Ramos (cell line): ENCODE measurements around the gene KIT.

Experiments
- in situ Hi-C: fragments of 300-500 bp; cut with MboI; formaldehyde crosslinking; loops from one replicate; pipeline ENCODE4 v1.14.3; 2022; ENCODE audit warnings: low sequenced_read_pairs; ENCODE audit not compliant: unreplicated experiment

Gene KIT

GRCh38 chr4:54659749-54660535 is 2.2 kb downstream of the KIT start:
- in situ Hi-C loops, result no loop called here

DNA sequence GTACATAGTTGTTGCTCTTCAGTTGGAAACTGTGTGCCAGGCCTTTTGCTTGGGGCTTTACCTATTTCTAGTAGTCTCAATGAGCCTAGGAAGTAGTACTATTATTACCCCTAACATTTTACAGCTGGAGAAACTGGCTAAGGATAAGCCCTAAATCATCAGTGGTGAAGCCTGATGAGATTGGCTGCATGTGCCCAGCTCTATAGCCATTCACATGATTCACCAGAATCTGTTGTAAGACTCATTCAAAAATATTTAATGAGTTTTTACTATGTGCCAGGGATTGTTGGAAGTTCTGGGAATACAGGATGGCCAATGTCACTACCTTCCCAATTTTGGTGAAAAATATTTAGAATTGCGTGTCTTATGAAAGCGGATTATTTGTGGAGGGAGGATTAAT is 2.8 kb downstream of the KIT start:
- in situ Hi-C loops, result no loop called here

- in situ Hi-C loops, result no loop called here
These were observed 3.4 kb downstream of the KIT start for GRCh38 chr4:54661169-54661568.

GRCh38 chr4:54661686-54662085 is 3.9 kb downstream of the KIT start:
- in situ Hi-C loops, result no loop called here

DNA sequence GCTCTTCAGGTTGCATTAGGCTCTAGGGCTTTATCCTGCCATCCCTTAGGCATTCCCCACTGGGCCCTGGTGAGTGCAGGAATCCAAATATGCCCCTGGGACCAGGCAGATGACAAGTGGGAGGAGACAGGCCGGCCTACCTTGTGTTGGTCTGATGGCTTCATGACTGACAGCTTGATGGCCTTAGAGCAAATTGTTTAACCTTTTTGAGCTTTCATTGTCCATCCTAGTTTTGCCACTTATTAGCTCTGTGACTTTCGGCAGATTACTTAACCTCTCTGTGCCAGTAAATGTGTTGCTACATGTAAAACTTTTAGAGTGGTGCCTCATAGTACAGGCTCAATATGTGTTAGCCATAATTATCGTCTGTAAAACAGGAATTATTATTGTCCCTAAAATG is 4.4 kb downstream of the KIT start:
- in situ Hi-C loops, result no loop called here

DNA sequence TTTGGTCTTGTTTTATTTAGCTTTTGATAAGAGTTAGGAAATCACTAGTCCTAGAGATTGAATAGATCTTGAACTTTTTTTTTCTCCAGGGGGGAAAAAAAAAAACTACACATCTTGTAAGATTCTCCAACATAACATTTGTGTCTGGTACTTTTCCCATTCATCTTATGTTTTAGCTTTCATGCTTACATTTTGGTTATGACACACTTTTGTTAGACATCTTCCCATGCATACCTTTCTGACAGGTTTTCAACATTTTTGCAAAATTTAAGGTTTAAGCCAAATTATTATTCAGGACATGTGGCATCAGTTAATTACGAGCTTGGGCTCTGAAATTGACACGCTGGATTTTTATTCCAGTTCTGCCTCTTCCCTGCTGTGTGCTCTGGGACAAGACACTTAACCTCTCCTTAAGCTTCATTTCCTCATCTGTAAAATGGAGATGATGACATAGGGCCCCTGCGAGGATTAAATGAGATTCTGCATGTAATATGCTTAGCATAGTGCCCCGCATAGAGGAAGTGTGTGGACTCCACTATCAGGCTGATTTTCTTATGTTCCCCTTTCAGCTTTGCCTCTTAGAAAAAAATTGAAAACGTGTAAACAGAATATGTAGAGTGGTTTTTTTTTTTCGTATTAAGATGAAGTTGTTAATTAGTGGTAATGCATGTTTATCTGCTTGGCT is 5.3 kb downstream of the KIT start:
- in situ Hi-C loops, result no loop called here

DNA sequence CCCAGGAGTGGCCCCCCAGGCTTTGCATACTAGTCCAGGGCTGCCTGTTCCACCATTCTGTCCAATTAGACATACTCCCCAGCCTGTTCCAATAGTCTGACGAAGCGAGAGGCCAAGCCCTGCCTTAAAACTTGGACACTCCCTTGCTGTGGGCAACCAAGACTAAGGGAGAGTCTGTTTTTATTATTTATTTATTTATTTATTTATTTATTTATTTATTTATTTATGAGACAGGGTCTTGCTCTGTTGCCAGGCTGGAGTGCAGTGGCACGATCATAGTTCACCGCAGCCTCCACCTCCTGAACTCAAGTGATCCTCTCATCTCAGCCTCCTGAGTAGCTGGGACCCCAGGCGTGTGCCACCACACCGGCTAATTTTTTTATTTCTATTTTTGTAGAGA is 6.6 kb downstream of the KIT start:
- in situ Hi-C loops, result no loop called here

DNA sequence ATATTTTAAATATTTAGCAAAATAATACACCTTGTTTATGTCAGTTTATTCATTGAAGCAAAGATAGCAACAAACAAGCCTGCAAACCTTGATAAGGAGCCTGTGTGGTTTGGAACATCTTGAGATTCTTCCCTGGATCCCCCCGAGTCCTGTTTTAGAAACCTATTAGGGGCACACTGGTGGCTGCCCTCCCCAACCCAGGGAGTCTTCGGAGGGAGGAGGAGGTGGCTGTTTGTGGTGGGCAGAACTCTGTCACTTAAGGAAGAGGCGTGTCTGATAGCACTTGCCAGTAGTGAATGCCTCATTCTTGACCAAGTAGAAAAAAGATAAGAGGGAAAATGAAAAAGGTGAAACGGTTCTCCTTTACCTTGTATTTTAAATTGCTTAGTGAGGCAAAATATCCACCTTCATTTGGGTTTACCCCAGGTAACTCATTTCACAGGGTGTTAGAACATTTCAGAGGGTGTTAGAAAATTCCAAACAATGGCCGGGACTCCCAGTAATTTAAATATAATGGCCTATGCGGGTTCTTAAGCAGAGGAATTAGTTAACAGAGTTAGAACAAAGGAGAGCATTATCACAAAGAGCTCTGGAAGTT is 10.4 kb downstream of the KIT start:
- in situ Hi-C loops, result no loop called here

GRCh38 chr4:54669831-54670230 is 12.1 kb downstream of the KIT start:
- in situ Hi-C loops, result no loop called here

GRCh38 chr4:54675721-54676461 is 18.1 kb downstream of the KIT start:
- in situ Hi-C loops, result loop anchor here (25.0 kb wide), 1 partner anchor 636 kb away; no protein-coding TSS in a partner anchor

GRCh38 chr4:54676658-54677057 is 18.9 kb downstream of the KIT start:
- in situ Hi-C loops, result loop anchor here (25.0 kb wide), 1 partner anchor 636 kb away; no protein-coding TSS in a partner anchor

- in situ Hi-C loops, result loop anchor here (25.0 kb wide), 1 partner anchor 635 kb away; no protein-coding TSS in a partner anchor
These were observed 19.7 kb downstream of the KIT start for GRCh38 chr4:54677416-54677815.

DNA sequence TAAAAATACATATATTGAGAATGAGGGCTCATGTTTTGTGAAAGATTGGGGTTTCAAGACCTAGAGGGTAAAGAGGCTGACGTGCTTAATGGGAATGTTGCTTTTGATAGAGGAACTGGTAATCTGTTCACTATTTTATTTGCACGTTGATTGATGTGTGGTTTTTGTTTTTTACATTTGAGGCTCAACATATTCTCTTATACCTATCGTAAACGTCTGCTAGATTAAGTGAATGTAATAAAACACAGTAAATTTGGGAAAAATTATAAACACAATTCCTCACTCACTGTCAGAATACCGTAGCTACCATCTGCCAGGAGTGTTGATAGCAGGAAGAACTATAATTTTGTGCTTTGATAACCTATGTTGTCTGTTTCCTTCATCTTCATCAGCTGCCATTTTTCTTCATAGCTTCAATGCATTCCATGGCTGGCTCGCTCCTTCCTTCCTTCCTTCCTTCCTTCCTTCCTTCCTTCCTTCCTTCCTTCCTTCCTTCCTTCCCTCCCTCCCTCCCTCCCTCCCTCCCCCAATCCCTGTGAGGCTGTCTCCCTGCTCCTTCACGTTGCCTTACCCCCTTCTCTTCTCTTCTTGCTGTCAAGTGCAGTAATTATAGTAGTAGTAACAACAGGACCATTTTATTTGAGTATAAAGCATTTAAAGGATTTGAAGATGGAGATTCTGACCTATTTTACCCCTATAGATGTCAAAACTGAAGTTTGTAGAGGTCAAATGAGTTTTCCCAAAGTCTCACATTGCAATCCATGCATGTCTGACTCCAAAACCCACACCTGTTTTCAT is 20.3 kb downstream of the KIT start:
- in situ Hi-C loops, result loop anchor here (25.0 kb wide), 1 partner anchor 634 kb away; no protein-coding TSS in a partner anchor

DNA sequence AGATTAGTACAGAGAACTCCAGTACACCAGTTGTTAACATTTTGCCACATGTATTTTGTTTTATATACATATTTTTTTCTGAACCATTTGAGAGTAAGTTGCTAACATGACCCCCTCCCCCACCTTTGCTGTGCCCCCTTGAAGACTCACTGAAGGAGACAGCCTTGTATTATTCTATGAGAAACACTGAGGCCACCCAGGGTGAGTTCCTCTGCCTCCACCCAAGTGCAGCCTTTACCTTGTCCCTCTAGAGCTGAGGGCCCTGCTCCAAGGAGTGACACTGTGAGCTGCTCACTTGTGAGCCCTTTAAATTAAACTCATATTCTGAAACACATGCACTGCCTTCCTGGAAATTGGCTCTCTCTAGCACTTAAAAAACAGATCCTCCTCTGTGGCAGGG is 21.1 kb downstream of the KIT start:
- in situ Hi-C loops, result loop anchor here (25.0 kb wide), 1 partner anchor 633 kb away; no protein-coding TSS in a partner anchor

DNA sequence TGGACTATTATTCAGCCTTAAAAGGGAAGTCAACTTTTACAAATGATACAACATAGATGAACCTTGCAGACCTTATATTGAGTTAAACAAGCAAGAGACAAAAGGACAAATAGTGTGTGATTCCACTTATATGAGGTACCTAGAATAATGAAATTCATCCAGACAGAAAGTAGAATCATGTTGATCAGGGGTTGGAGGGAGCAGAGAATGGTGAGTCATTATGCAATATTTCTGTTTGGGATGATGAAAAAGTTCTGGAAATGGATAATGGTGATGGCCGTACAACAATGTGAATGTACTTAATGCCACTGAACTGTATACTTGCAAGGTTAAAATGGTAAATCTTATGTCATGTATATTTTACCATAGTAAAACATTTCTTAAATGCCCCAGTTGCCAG is 22.1 kb downstream of the KIT start:
- in situ Hi-C loops, result loop anchor here (25.0 kb wide), 1 partner anchor 632 kb away; no protein-coding TSS in a partner anchor

GRCh38 chr4:54683616-54684346 is 26.0 kb downstream of the KIT start:
- in situ Hi-C loops, result loop anchor here (25.0 kb wide), 1 partner anchor 629 kb away; no protein-coding TSS in a partner anchor

GRCh38 chr4:54685810-54686209 is 28.1 kb downstream of the KIT start:
- in situ Hi-C loops, result loop anchor here (25.0 kb wide), 1 partner anchor 626 kb away; no protein-coding TSS in a partner anchor
